ACC112 (cell line): ENCODE results near the gene CENPF.

Experiments used
- H2AFZ ChIP-seq: fragments of 200-600 bp; sonication (generic); one replicate; pipeline ENCODE4 v1.6.0; 2017; ENCODE audit warnings: antibody characterized with exemption, low read length; ENCODE audit not compliant: unreplicated experiment
- H3K27ac ChIP-seq: fragments of 200-600 bp; sonication (generic); 2 replicates; pipeline ENCODE4 v1.5.1; 2014; ENCODE audit warnings: low read depth, mild to moderate bottlenecking, antibody characterized with exemption, low read length, moderate library complexity
- H3K27me3 ChIP-seq: fragments of 200-600 bp; sonication (generic); 2 replicates; pipeline ENCODE4 v1.6.1; 2014; ENCODE audit warnings: mild to moderate bottlenecking, antibody characterized with exemption, low read length, moderate library complexity, mixed read lengths; ENCODE audit not compliant: insufficient read depth
- H3K36me3 ChIP-seq: fragments of 200-600 bp; sonication (generic); 2 replicates; pipeline ENCODE4 v1.6.1; 2016; ENCODE audit warnings: mild to moderate bottlenecking, antibody characterized with exemption, low read length, moderate library complexity, mixed read lengths; ENCODE audit not compliant: insufficient read depth
- H3K4me1 ChIP-seq: fragments of 200-600 bp; sonication (generic); one replicate; pipeline ENCODE4 v1.6.1; 2016; ENCODE audit warnings: low read length, mixed read lengths; ENCODE audit not compliant: insufficient read depth, unreplicated experiment, control insufficient read depth
- H3K4me3 ChIP-seq: fragments of 200-600 bp; sonication (generic); 2 replicates; pipeline ENCODE4 v1.5.1; 2014; ENCODE audit warnings: mild to moderate bottlenecking, low read depth, low read length
- H3K79me2 ChIP-seq: fragments of 200-600 bp; sonication (generic); one replicate; pipeline ENCODE4 v1.6.0; 2016; ENCODE audit warnings: low read length; ENCODE audit not compliant: control insufficient read depth, unreplicated experiment, insufficient read depth

Gene CENPF, protein sequence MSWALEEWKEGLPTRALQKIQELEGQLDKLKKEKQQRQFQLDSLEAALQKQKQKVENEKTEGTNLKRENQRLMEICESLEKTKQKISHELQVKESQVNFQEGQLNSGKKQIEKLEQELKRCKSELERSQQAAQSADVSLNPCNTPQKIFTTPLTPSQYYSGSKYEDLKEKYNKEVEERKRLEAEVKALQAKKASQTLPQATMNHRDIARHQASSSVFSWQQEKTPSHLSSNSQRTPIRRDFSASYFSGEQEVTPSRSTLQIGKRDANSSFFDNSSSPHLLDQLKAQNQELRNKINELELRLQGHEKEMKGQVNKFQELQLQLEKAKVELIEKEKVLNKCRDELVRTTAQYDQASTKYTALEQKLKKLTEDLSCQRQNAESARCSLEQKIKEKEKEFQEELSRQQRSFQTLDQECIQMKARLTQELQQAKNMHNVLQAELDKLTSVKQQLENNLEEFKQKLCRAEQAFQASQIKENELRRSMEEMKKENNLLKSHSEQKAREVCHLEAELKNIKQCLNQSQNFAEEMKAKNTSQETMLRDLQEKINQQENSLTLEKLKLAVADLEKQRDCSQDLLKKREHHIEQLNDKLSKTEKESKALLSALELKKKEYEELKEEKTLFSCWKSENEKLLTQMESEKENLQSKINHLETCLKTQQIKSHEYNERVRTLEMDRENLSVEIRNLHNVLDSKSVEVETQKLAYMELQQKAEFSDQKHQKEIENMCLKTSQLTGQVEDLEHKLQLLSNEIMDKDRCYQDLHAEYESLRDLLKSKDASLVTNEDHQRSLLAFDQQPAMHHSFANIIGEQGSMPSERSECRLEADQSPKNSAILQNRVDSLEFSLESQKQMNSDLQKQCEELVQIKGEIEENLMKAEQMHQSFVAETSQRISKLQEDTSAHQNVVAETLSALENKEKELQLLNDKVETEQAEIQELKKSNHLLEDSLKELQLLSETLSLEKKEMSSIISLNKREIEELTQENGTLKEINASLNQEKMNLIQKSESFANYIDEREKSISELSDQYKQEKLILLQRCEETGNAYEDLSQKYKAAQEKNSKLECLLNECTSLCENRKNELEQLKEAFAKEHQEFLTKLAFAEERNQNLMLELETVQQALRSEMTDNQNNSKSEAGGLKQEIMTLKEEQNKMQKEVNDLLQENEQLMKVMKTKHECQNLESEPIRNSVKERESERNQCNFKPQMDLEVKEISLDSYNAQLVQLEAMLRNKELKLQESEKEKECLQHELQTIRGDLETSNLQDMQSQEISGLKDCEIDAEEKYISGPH (N-terminal part only)

DNA sequence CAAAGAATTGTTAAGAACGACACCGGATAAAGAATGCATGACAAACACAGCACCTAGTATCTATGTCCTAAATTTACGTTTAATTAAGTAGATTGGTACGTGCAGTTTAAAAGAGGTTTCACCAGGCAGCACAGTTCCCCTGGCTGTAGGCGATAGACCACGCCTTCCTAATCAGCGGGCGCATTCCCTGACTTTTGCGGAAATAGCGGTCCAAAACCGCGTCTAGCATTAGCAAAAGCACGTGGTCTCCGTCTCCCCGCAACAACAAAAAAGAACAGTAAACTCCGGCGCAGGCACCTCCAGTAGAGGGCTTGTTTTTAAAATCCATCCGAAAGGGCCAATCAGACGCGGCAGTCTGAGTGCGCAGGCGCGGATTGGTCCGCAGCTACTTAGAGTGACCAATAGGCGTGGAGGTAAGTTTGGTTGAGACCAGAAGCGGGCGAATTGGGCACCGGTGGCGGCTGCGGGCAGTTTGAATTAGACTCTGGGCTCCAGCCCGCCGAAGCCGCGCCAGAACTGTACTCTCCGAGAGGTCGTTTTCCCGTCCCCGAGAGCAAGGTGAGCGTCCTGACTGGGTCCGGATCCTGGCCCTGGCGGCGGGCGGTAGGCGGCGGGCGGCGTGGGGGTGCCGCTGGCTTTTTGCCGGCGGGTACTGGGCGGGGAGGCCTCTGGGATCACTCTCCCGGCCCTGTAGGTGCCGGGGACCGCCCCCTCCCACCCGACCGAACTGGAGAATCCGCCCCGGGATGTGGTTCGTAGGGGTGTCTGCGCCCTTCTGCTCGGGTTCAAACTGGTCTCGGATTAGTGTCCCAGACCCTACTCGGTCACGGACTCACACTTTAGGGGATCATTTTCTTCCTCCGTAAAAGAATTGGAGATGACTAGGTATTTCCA is at the start of gene CENPF:
CENPF (plus strand) TSS at position 432 of the 894 bp plus-strand sequence. CDS start 10,560 bp downstream, outside the sequence.
- peak within 1 kb of the TSS; percentile 91 for H2AFZ ChIP-seq
- no peaks in the 10 kb centered on the region for H3K36me3 ChIP-seq
- H3K4me3 ChIP-seq: peak within 1 kb of the TSS; percentile 81
- H3K4me1 ChIP-seq: peaks cover 11% of the 10 kb centered on the region
- H3K27me3 ChIP-seq: no peaks in the 10 kb centered on the region
- peak within 1 kb of the TSS; percentile 72 for H3K27ac ChIP-seq
- peaks cover 35% of the 10 kb centered on the region for H3K79me2 ChIP-seq

DNA sequence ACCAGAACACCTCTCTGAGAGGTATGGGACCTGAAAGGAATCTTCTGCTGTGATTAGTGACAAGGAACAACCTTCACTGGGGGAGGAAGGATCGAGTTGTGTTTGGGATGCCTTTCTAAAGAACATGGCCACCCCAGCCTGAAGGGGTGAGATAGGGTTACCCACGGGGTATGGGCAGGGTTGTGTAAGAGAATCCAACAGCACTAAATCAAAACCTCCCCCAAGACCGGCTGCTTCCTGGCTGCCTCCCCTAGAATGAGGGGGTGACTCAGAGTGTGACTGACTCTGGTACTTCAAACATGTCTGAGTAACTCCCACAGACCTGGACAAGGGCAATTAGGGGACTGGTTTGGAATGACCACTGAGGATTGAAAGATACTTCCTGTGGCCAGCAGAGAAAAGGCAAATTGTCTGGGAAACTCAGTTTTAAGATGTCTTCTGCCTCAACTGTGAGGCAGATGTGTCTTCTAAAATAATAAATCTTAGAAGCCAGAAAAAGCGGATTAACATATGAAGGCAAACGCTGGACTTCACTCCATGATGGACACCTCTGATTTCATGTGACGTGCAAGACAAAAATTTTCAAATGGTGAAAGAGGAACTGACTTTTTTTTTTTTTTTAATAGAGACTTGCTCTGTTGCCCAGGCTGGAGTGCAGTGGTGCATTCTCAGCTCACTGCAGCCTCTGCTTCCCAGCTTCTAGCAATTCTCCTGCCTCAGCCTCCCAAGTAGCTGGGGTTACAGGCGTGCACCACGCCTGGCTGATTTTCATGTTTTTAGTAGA is 44.9 kb upstream of the CENPF start:
- H3K27ac ChIP-seq: peak overlapping the region; percentile 46
- H3K4me1 ChIP-seq: peaks cover 26% of the 10 kb centered on the region
- no peaks in the 10 kb centered on the region for H3K36me3 ChIP-seq
- H2AFZ ChIP-seq: peak overlapping the region; percentile 68
- H3K27me3 ChIP-seq: no peaks in the 10 kb centered on the region
- no peak overlapping the region for H3K4me3 ChIP-seq
- H3K79me2 ChIP-seq: no peaks in the 10 kb centered on the region

DNA sequence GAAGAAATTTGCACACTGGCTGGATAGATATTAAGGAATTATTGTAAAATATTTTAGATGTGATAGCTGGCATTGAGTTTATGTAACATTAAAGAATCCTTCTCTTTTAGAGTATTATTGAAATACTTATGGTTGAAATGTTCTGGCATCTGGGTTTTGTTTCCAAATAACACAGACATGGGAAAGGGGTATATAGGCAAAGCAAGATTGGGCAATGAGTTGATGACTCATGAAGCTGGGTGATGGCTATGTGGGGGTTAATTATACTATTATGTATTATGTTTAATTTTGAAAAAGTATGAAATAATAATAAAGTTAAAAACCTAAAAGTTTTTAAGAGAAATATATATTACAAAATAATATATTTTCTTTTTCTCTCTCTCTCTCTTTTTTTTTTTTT is 39.1 kb upstream of the CENPF start:
- no peaks in the 10 kb centered on the region for H3K36me3 ChIP-seq
- H3K4me1 ChIP-seq: peaks cover 47% of the 10 kb centered on the region
- no peak overlapping the region for H2AFZ ChIP-seq
- no peak overlapping the region for H3K4me3 ChIP-seq
- H3K27me3 ChIP-seq: no peaks in the 10 kb centered on the region
- no peaks in the 10 kb centered on the region for H3K79me2 ChIP-seq
- H3K27ac ChIP-seq: peak overlapping the region; percentile 55

DNA sequence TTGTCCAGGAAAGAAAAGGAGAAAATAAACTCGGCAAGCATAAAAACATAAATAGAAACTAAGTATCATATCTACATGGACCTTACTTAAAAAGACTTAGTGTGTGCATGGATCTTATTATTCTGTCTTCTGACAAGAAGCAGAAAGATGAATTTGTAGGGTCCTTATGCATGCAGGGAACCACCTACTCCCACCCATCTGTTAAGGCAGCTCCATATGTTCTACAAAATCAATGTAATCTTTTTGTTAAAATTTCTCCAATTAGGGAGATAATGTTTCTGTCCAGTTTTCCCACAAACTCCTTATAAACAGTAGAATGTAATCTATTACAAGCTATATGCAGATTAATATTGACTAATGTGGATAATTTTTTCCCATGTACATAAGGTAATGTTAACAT is 37.7 kb upstream of the CENPF start:
- no peaks in the 10 kb centered on the region for H3K79me2 ChIP-seq
- no peak overlapping the region for H3K4me3 ChIP-seq
- peak overlapping the region; percentile 84 for H3K27ac ChIP-seq
- no peaks in the 10 kb centered on the region for H3K27me3 ChIP-seq
- H2AFZ ChIP-seq: peak overlapping the region; percentile 28
- peaks cover 56% of the 10 kb centered on the region for H3K4me1 ChIP-seq
- H3K36me3 ChIP-seq: no peaks in the 10 kb centered on the region

DNA sequence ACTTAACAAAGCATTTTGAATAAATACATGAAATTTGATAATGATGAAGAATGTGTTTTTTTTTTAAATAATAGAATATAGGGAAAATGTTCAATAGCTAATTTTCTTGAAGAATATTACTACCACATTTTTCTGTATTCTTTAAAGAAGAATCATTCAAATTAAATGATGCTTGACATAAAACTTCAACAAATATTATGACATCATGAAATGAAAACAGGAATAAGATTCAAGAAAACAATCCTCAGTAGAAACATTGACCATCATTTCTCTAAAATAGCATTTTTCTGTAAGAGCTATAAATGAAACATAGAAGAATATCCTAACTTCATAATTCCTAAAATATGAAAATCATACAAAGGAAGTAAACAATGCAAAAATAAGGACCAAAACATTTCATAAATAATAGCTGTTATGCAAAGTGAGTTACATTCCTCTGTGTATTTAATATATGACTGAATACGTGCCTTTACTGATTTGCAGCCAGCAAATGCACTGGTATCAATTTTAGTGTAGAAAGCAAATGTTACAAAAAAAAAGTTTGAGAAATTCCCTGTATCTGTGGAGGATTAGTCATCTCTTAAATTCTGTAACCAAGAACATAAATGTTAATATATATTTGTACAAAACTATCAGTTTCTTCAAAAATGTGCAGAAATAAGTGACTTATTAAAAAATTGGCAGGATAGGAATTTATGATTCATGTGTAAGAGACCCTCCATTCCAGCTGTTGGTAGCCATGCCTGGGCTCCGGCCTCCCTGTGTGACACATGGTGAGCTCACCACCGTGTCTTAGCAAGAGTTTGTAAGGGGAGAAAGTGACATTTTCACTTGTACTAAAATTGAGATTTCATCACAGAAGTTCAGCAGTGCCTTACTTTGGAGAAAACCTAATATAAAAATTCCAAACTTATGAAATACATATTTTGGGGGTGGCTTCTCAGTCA is 36.6 kb upstream of the CENPF start:
- Histone ChIP-seq H3K4me3 (peak overlapping the region; percentile 50; the same call in 1 of the 2 replicates), H3K4me1 (peaks cover 65% of the 10 kb centered on the region), H3K79me2 (no peaks in the 10 kb centered on the region), H3K27me3 (no peaks in the 10 kb centered on the region), H3K27ac (peak overlapping the region; percentile 84), H3K36me3 (no peaks in the 10 kb centered on the region), H2AFZ (no peak overlapping the region)

DNA sequence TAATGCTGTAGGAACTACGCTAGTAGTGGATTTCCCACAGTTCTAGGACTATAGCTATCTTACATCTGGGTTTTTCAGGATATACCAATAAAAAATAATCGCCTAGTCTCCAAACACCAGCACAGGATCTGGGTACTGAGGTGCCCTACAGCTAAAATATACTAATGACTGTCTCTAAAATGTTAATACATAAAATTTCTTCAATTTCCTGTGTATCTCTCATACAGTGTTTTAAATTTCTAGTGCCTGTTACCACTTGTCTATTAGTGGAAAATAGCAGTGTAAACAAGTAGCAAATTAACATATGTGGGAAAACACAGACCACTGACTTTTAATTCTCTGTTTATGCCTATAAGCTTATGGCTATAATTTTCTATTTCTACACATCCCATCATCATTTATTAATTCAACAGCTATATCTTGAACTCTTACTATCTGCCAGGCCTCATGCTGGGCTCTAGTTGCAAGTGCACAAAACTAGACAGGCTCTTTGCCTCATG is 35.5 kb upstream of the CENPF start:
- peak overlapping the region; percentile 84 for H3K27ac ChIP-seq
- no peaks in the 10 kb centered on the region for H3K27me3 ChIP-seq
- no peaks in the 10 kb centered on the region for H3K79me2 ChIP-seq
- no peaks in the 10 kb centered on the region for H3K36me3 ChIP-seq
- H2AFZ ChIP-seq: no peak overlapping the region
- peaks cover 65% of the 10 kb centered on the region for H3K4me1 ChIP-seq
- H3K4me3 ChIP-seq: no peak overlapping the region

DNA sequence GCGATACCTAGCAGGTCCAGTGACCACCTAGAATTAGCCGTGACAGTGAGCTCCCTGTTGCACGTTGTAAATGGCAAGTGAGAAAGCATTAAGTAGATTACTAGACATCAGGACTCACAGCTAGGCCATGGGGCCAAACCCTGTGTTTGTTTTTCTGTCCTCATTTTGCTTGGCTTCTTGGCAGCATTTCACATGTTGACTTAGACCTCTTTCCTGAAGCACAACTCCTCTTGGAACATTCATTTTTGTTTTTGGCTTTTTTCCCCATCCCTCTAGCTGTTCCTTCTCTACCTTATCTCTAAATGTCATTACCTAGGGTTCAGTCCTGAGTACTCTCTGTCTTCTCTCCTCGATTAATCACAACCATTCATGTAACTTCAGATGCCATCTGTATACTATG is 34.7 kb upstream of the CENPF start:
- Histone ChIP-seq H3K79me2 (no peaks in the 10 kb centered on the region), H3K4me1 (peaks cover 65% of the 10 kb centered on the region), H3K27me3 (no peaks in the 10 kb centered on the region), H2AFZ (peak overlapping the region; percentile 39), H3K36me3 (no peaks in the 10 kb centered on the region), H3K4me3 (peak overlapping the region; percentile 7), H3K27ac (peak overlapping the region; percentile 84)

DNA sequence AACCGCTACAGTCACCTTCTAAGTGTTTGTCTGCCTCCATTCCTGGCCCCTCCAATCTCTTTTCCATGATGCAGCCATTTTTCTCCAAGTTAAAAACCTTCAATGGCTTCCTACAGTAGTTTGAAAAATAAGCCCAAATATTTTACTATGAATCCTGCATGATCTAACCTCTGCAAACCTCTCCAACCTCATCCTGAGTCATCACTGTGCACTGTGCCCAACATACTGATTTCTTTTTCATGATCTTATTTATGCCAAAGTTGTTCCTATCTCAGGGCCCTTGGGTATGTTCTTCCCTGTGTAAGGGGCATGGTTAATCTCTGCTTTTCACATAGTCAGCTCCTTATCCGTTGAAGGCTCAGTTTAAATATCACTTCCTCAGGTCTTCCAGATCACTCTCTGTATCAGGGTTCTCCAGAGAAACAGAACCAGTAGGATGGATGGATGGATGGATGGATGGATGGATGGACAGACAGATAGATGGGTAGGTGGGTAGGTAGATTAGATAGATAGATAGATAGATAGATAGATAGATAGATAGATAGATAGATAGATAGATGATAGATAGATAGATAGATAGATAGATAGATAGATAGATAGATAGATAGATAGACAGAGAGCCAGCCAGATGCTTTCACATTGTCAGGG is 33.5 kb upstream of the CENPF start:
- H3K4me1 ChIP-seq: peaks cover 61% of the 10 kb centered on the region
- H3K4me3 ChIP-seq: peak overlapping the region; percentile 26; the same call in 1 of the 2 replicates
- H2AFZ ChIP-seq: peak overlapping the region; percentile 28
- no peaks in the 10 kb centered on the region for H3K27me3 ChIP-seq
- H3K79me2 ChIP-seq: no peaks in the 10 kb centered on the region
- no peaks in the 10 kb centered on the region for H3K36me3 ChIP-seq
- peak overlapping the region; percentile 78 for H3K27ac ChIP-seq
